NCI-H2227 treated with DMSO at 0.1 percent for 48 hours (cell line): ENCODE data around the gene KRT9.
"Not testable (repeated sequence)": the region's sequence is repeated elsewhere in the genome, so short reads cannot be mapped to it uniquely, and the experiment has no call there.

Experiments
- DNase-seq: peaks from one replicate; lab custom pipeline; 2025; lab: John Stamatoyannopoulos, UW

Gene KRT9

GRCh38 chr17:41579484-41580243 lies 7.8 kb upstream of the KRT9 start:
- no peak for DNase-seq

- DNase-seq, result no peak
Measured at GRCh38 chr17:41578971-41579370, 7.1 kb upstream of the KRT9 start.

- no peak for DNase-seq
Measured at GRCh38 chr17:41578538-41578937, 6.7 kb upstream of the KRT9 start.

- DNase-seq, result not testable (repeated sequence)
Measured at GRCh38 chr17:41576740-41577139, 4.9 kb upstream of the KRT9 start.

- no peak for DNase-seq
Measured at GRCh38 chr17:41575336-41575735, 3.5 kb upstream of the KRT9 start.

- no peak for DNase-seq
Measured at GRCh38 chr17:41567317-41567716, 4.5 kb downstream of the KRT9 start.

GRCh38 chr17:41565338-41565737 lies 6.5 kb downstream of the KRT9 start:
- DNase-seq, result no peak

GRCh38 chr17:41563607-41564170 lies 8.2 kb downstream of the KRT9 start:
- DNase-seq, result peak; percentile 21

- no peak for DNase-seq
Measured at GRCh38 chr17:41561554-41561953, 10.3 kb downstream of the KRT9 start.

GRCh38 chr17:41559548-41559947 lies 12.3 kb downstream of the KRT9 start:
- no peak for DNase-seq

GRCh38 chr17:41556931-41557330 lies 14.9 kb downstream of the KRT9 start:
- no peak for DNase-seq

- no peak for DNase-seq
Measured at GRCh38 chr17:41556306-41556705, 15.6 kb downstream of the KRT9 start.

- no peak for DNase-seq
Measured at GRCh38 chr17:41555105-41555887, 16.6 kb downstream of the KRT9 start.

GRCh38 chr17:41553987-41554680 lies 17.7 kb downstream of the KRT9 start:
- no peak for DNase-seq

GRCh38 chr17:41553176-41553575 lies 18.7 kb downstream of the KRT9 start:
- no peak for DNase-seq

- no peak for DNase-seq
Measured at GRCh38 chr17:41552455-41552854, 19.4 kb downstream of the KRT9 start.

GRCh38 chr17:41551365-41551764 lies 20.5 kb downstream of the KRT9 start:
- DNase-seq, result no peak

- DNase-seq, result no peak
Measured at GRCh38 chr17:41549596-41550039, 22.2 kb downstream of the KRT9 start.

- peak; percentile 47 for DNase-seq
Measured at GRCh38 chr17:41548844-41549595, 22.8 kb downstream of the KRT9 start.

- DNase-seq, result no peak
Measured at GRCh38 chr17:41547921-41548843, 23.7 kb downstream of the KRT9 start.
